ENCODE data around the gene SPTLC3. TPM values are rescaled to one million over a fixed set of nuclear protein-coding genes. Genes with fewer than 3 reads are reported as not detected.

SPTLC3 gene
- total and polyA plus RNA-seq, 4 experiments from 2014 or later, result 0.06 to 0.89 (median 0.33) TPM

DNA sequence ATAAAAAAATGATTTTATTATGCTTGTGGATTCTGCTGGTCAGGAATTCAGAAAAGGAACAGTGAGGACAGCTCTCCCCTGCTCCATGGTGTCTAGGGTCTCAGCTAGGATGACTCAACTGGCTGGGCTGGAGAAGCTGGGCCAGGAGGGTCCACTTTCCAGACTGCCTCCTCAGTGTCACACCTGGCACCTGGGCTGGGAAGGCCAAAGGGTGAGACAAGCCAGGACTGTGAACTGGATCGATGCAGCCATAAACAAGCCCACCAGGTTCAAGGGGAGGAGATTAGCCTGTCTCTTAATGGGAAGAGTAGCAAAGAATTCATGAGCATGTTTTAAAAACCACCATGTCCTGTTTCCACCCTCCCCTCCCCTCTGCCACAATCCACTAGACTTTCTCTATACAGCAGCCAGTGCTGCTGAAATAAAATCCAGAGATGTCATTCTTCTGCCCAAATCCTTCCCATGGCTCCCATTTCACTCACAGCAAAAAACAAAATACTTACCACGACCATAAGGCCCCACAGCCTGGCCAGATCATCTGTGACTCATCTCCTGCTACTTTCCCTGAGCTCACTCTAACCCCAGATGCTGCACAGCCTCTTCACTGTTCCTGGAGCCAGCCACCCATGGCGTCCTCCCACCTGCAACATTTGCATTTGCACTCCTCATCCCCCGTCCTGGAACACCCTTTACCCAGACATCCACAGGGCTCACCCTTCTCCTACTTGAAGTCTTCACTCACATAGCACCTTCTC, 13.8 kb downstream of the SPTLC3 start:
- ChIA-PET POLR2A (ENCODE audit: partially characterized antibody) (no interaction called here), CTCF (ENCODE audit: partially characterized antibody) (no interaction called here)
- H3K27me3 ChIP-seq (ENCODE audit: insufficient read depth, low read length), result no peaks in the 10 kb centered on the region
- H3K4me3 ChIP-seq (ENCODE audit: low read length in 2 of 2), result no peak overlapping the region
- Mint-ChIP-seq H3K27me3 (peaks cover 0 to 2% of the 10 kb centered on the region in 2 donors), H3K36me3 (peaks cover 0 to 5% of the 10 kb centered on the region in 2 donors), H3K9me3 (peaks cover 5 to 20% (median 11%) of the 10 kb centered on the region in 8 donors), H3K4me3 (no peak overlapping the region), H3K4me1 (no peaks in the 10 kb centered on the region), H3K27ac (no peak overlapping the region)
- no peaks in the 10 kb centered on the region for H3K9me3 ChIP-seq (ENCODE audit: control insufficient read depth in 1 of 2, low read length in 2 of 2)
- no peaks in the 10 kb centered on the region for H3K36me3 ChIP-seq (ENCODE audit: insufficient read depth, low read length)
- intact Hi-C loops (cut with micrococcal nuclease), result no loop called here
- no peak for DNase-seq
- no peak overlapping the region for H3K27ac ChIP-seq (ENCODE audit: low read depth, low read length)
- H3K4me1 ChIP-seq (ENCODE audit: insufficient read depth, low read length), result no peaks in the 10 kb centered on the region

DNA sequence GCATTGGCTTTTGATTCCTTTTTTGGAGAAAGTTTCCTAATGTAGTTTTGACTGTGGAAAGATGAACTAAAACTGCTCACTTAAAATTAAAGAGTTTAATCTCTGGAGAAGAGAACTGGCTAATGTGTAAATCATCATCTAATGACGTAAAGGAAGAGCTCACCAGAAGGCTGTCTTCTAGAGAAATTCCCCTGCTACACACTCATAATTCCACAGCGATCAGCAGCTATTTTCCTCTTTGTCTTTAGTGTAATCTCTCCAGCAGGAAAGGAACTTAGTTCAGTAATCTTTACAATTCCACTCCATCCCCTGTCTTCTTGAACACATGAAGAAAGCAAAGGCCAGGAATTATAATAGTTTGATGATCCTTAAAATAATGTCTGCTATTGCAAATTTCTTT, 15.8 kb downstream of the SPTLC3 start:
- CTCF ChIA-PET (ENCODE audit: partially characterized antibody), result no interaction called here
- H3K36me3 Mint-ChIP-seq, result peaks cover 0 to 5% of the 10 kb centered on the region in 2 donors
- Histone ChIP-seq H3K4me1 (ENCODE audit: insufficient read depth, low read length) (no peaks in the 10 kb centered on the region), H3K27me3 (ENCODE audit: insufficient read depth, low read length) (no peaks in the 10 kb centered on the region), H3K4me3 (ENCODE audit: low read length in 2 of 2) (no peak overlapping the region), H3K27ac (ENCODE audit: low read depth, low read length) (no peak overlapping the region), H3K36me3 (ENCODE audit: insufficient read depth, low read length) (no peaks in the 10 kb centered on the region), H3K9me3 (ENCODE audit: control insufficient read depth in 1 of 2, low read length in 2 of 2) (no peaks in the 10 kb centered on the region)
- H3K27me3 Mint-ChIP-seq, result peaks cover 0 to 2% of the 10 kb centered on the region in 2 donors
- peaks cover 5 to 18% (median 10%) of the 10 kb centered on the region in 8 donors for H3K9me3 Mint-ChIP-seq
- POLR2A ChIA-PET (ENCODE audit: partially characterized antibody), result no interaction called here
- H3K4me3 Mint-ChIP-seq, result no peak overlapping the region
- no peak for DNase-seq
- intact Hi-C loops (cut with micrococcal nuclease), result no loop called here
- H3K27ac Mint-ChIP-seq, result no peak overlapping the region
- H3K4me1 Mint-ChIP-seq, result no peaks in the 10 kb centered on the region

DNA sequence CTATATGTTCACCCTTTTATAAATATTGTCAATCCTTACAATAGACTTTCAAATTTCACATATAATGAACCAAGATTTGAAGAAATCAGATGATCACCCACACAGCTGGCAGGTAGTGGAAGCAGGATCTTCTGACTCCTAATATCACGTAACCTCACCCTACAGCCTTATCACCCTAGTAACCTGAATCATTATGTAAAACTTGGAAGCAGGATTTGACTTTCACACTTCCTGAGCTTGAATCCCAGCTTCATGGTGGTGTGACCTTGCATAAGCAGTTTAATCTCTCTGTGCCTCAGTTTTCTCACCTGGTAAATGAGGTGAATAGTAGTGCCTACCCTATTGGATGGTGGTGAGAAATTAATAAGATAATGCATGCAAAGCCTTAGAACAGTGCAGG, 16.4 kb downstream of the SPTLC3 start:
- Mint-ChIP-seq H3K4me1 (no peaks in the 10 kb centered on the region), H3K4me3 (no peak overlapping the region), H3K27ac (no peak overlapping the region), H3K27me3 (peaks cover 0 to 2% of the 10 kb centered on the region in 2 donors), H3K36me3 (peaks cover 0 to 5% of the 10 kb centered on the region in 2 donors), H3K9me3 (peaks cover 5 to 14% (median 10%) of the 10 kb centered on the region in 8 donors)
- Histone ChIP-seq H3K9me3 (ENCODE audit: control insufficient read depth in 1 of 2, low read length in 2 of 2) (no peaks in the 10 kb centered on the region), H3K36me3 (ENCODE audit: insufficient read depth, low read length) (no peaks in the 10 kb centered on the region), H3K4me3 (ENCODE audit: low read length in 2 of 2) (no peak overlapping the region), H3K4me1 (ENCODE audit: insufficient read depth, low read length) (no peaks in the 10 kb centered on the region), H3K27ac (ENCODE audit: low read depth, low read length) (no peak overlapping the region), H3K27me3 (ENCODE audit: insufficient read depth, low read length) (no peaks in the 10 kb centered on the region)
- DNase-seq, result no peak
- ChIA-PET POLR2A (ENCODE audit: partially characterized antibody) (no interaction called here), CTCF (ENCODE audit: partially characterized antibody) (no interaction called here)
- intact Hi-C loops (cut with micrococcal nuclease), result no loop called here

DNA sequence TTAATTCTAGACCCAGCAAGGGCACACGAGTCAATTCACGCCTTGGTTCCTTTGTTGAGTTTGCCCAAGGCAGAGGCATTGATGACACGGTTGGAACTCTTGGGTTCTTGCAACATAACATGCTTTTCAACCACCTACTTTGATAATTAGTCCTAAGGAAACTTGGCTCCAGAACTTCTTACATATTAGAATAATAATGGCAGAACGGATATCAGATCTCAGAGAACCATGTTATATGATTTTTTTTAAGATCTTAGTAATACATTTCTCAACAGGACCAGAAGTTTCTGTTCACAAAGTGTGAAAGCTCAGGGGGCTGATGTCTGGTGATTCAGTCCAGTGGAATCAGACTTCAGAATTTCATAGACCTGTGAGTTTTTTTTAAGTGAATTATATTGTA, 19.2 kb downstream of the SPTLC3 start:
- Histone ChIP-seq H3K36me3 (ENCODE audit: insufficient read depth, low read length) (no peaks in the 10 kb centered on the region), H3K4me1 (ENCODE audit: insufficient read depth, low read length) (no peaks in the 10 kb centered on the region), H3K9me3 (ENCODE audit: control insufficient read depth in 1 of 2, low read length in 2 of 2) (no peaks in the 10 kb centered on the region), H3K27ac (ENCODE audit: low read depth, low read length) (no peak overlapping the region), H3K4me3 (ENCODE audit: low read length in 2 of 2) (no peak overlapping the region), H3K27me3 (ENCODE audit: insufficient read depth, low read length) (no peaks in the 10 kb centered on the region)
- DNase-seq, result no peak
- Mint-ChIP-seq H3K4me1 (no peaks in the 10 kb centered on the region), H3K27ac (no peak overlapping the region), H3K9me3 (peaks cover 0 to 4% (median 3%) of the 10 kb centered on the region in 8 donors), H3K4me3 (no peak overlapping the region), H3K36me3 (no peaks in the 10 kb centered on the region), H3K27me3 (peaks cover 0 to 1% of the 10 kb centered on the region in 2 donors)
- CTCF ChIA-PET (ENCODE audit: partially characterized antibody), result interaction anchor here (0.8 kb wide), 1 partner anchor 11 kb away, joined by 3 read pairs; no protein-coding TSS in a partner anchor
- intact Hi-C loops (cut with micrococcal nuclease), result no loop called here
- POLR2A ChIA-PET (ENCODE audit: partially characterized antibody), result no interaction called here

DNA sequence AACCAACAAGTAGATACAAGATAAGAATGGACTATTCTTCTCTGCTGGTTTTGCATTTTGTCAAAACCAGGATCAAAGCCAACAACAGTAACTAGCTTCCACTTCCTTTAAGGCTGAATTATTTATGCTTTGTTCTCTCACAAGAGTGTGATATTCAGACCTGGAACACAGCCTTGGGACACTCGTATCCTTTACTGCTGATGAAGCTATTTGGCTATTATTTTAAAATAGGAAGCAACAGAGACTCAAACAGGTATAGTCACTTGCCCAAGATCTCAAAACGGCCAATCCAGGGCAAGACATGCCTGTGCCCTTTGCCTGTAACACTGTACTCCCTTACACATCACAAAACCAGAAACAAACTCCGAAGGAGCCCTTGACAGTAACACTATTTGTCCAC, 19.9 kb downstream of the SPTLC3 start:
- Mint-ChIP-seq H3K4me3 (no peak overlapping the region), H3K9me3 (peaks cover 0 to 3% (median 0%) of the 10 kb centered on the region in 8 donors), H3K27me3 (no peaks in the 10 kb centered on the region), H3K36me3 (no peaks in the 10 kb centered on the region), H3K27ac (no peak overlapping the region), H3K4me1 (no peaks in the 10 kb centered on the region)
- ChIA-PET POLR2A (ENCODE audit: partially characterized antibody) (no interaction called here), CTCF (ENCODE audit: partially characterized antibody) (no interaction called here)
- intact Hi-C loops (cut with micrococcal nuclease), result no loop called here
- no peak overlapping the region for H3K27ac ChIP-seq (ENCODE audit: low read depth, low read length)
- no peak for DNase-seq
- no peaks in the 10 kb centered on the region for H3K9me3 ChIP-seq (ENCODE audit: control insufficient read depth in 1 of 2, low read length in 2 of 2)
- H3K36me3 ChIP-seq (ENCODE audit: insufficient read depth, low read length), result no peaks in the 10 kb centered on the region
- H3K4me1 ChIP-seq (ENCODE audit: insufficient read depth, low read length), result no peaks in the 10 kb centered on the region
- H3K4me3 ChIP-seq (ENCODE audit: low read length in 2 of 2), result no peak overlapping the region
- no peaks in the 10 kb centered on the region for H3K27me3 ChIP-seq (ENCODE audit: insufficient read depth, low read length)

DNA sequence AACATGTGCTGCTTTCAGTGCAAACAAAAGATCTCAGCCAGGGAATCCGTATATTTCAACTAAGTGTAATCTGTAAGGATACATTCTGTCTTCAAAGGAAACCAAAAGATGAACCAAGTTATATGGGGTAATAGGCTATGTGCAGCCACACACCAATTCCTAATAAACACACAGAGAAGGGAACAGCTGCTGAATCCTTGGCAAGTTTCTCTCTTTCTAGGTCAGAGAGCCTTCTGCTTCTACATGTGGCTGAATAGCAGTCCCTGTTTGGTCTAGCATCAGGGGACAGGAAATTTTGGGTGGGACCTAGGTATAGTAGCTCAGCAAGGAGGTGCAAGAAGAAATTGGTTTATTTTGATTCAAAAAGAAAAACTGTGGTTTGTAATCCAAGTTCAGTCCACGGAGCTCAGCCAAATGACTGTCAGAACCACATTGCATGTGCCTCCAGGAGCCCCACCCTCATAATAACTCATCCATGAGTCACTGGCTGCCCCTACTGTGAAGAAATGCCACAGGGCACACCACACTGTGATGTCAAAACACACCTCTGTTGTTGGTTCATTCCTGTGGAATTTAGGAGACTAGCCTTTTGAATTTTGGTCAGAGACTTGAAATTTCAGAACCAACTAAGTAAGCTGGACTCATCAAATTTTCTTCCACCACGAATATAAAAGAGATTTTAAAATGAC, 21.1 kb downstream of the SPTLC3 start:
- H3K36me3 Mint-ChIP-seq, result no peaks in the 10 kb centered on the region
- H3K4me1 Mint-ChIP-seq, result no peaks in the 10 kb centered on the region
- Histone ChIP-seq H3K27ac (ENCODE audit: low read depth, low read length) (no peak overlapping the region), H3K27me3 (ENCODE audit: insufficient read depth, low read length) (no peaks in the 10 kb centered on the region), H3K4me3 (ENCODE audit: low read length in 2 of 2) (no peak overlapping the region), H3K9me3 (ENCODE audit: control insufficient read depth in 1 of 2, low read length in 2 of 2) (no peaks in the 10 kb centered on the region), H3K36me3 (ENCODE audit: insufficient read depth, low read length) (no peaks in the 10 kb centered on the region), H3K4me1 (ENCODE audit: insufficient read depth, low read length) (no peaks in the 10 kb centered on the region)
- no peak for DNase-seq
- CTCF ChIA-PET (ENCODE audit: partially characterized antibody), result no interaction called here
- intact Hi-C loops (cut with micrococcal nuclease), result no loop called here
- no peaks in the 10 kb centered on the region for H3K27me3 Mint-ChIP-seq
- H3K4me3 Mint-ChIP-seq, result no peak overlapping the region
- no peak overlapping the region for H3K27ac Mint-ChIP-seq
- peaks cover 0 to 3% (median 0%) of the 10 kb centered on the region in 8 donors for H3K9me3 Mint-ChIP-seq
- POLR2A ChIA-PET (ENCODE audit: partially characterized antibody), result no interaction called here

DNA sequence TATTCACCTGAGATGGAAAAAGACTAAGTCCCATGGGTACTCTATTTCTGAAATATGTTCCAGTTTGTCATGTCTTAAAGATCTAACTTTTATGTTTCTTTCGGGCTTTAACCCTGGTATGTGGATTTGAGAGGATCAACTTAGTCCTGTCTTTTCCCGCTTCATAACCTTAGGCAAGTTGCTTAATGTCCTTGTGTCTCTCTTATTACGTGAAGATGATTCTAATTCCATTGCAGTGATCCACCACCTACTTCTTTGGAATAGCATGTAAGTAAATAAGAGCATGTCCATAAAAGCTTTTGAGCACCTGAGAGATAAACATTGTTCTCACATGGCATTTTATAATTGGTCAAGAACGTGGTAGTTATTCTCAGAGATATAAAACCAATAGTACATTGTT, 23.0 kb downstream of the SPTLC3 start:
- Histone ChIP-seq H3K4me3 (ENCODE audit: low read length in 2 of 2) (no peak overlapping the region), H3K27ac (ENCODE audit: low read depth, low read length) (no peak overlapping the region), H3K36me3 (ENCODE audit: insufficient read depth, low read length) (no peaks in the 10 kb centered on the region), H3K4me1 (ENCODE audit: insufficient read depth, low read length) (no peaks in the 10 kb centered on the region), H3K9me3 (ENCODE audit: control insufficient read depth in 1 of 2, low read length in 2 of 2) (no peaks in the 10 kb centered on the region), H3K27me3 (ENCODE audit: insufficient read depth, low read length) (no peaks in the 10 kb centered on the region)
- no peaks in the 10 kb centered on the region for H3K36me3 Mint-ChIP-seq
- H3K4me1 Mint-ChIP-seq, result no peaks in the 10 kb centered on the region
- POLR2A ChIA-PET (ENCODE audit: partially characterized antibody), result no interaction called here
- DNase-seq, result no peak
- H3K27me3 Mint-ChIP-seq, result no peaks in the 10 kb centered on the region
- H3K27ac Mint-ChIP-seq, result no peak overlapping the region
- no peak overlapping the region for H3K4me3 Mint-ChIP-seq
- peaks cover 0 to 4% (median 0%) of the 10 kb centered on the region in 8 donors for H3K9me3 Mint-ChIP-seq
- intact Hi-C loops (cut with micrococcal nuclease), result no loop called here
- CTCF ChIA-PET (ENCODE audit: partially characterized antibody), result no interaction called here

Data from CD4-positive, alpha-beta memory T cell (primary cell).